T-helper 1 cell treated with Interleukin-12 subunit alpha and Interleukin-12 subunit beta and Interleukin-4 antibody, amounts not matched to agents 30 μg/mL and 1 μg/mL, for 36 hours (primary cell): ENCODE measurements around the gene MIER2.
"Not testable (repeated sequence)": the region's sequence is repeated elsewhere in the genome, so short reads cannot be mapped to it uniquely, and the experiment has no call there.

ENCODE experiments used
- H3K27ac Mint-ChIP-seq: one replicate; pipeline ENCODE4 v1.8.0; 2021; ENCODE audit warnings: mild to moderate bottlenecking, mixed read lengths
- H3K27me3 Mint-ChIP-seq: one replicate; pipeline ENCODE4 v1.8.0; 2021; ENCODE audit warnings: low read depth, mixed read lengths
- H3K36me3 Mint-ChIP-seq: one replicate; pipeline ENCODE4 v1.8.0; 2021; ENCODE audit warnings: low read depth, mixed read lengths
- H3K4me1 Mint-ChIP-seq: one replicate; pipeline ENCODE4 v1.8.0; 2021; ENCODE audit warnings: low read depth, mixed read lengths
- H3K4me3 Mint-ChIP-seq: one replicate; pipeline ENCODE4 v1.8.0; 2021; ENCODE audit warnings: mild to moderate bottlenecking, moderate library complexity, mixed read lengths
- H3K9me3 Mint-ChIP-seq: one replicate; pipeline ENCODE4 v1.8.0; 2021; ENCODE audit warnings: mixed read lengths

MIER2 gene

GRCh38 chr19:355536-355935 lies 10.9 kb upstream of the MIER2 start:
- peaks cover 22% of the 10 kb centered on the region for H3K9me3 Mint-ChIP-seq
- not testable (repeated sequence) for H3K36me3 Mint-ChIP-seq, H3K4me3 Mint-ChIP-seq, H3K27ac Mint-ChIP-seq, H3K27me3 Mint-ChIP-seq, H3K4me1 Mint-ChIP-seq

GRCh38 chr19:355134-355533 lies 10.5 kb upstream of the MIER2 start:
- Mint-ChIP-seq H3K4me3 (no peak overlapping the region), H3K27ac (no peak overlapping the region), H3K36me3 (peaks cover 3% of the 10 kb centered on the region), H3K27me3 (peaks cover 3% of the 10 kb centered on the region), H3K9me3 (peaks cover 22% of the 10 kb centered on the region), H3K4me1 (no peaks in the 10 kb centered on the region)

- no peak overlapping the region for H3K4me3 Mint-ChIP-seq
- H3K4me1 Mint-ChIP-seq, result no peaks in the 10 kb centered on the region
- peaks cover 18% of the 10 kb centered on the region for H3K9me3 Mint-ChIP-seq
- peaks cover 3% of the 10 kb centered on the region for H3K27me3 Mint-ChIP-seq
- peaks cover 3% of the 10 kb centered on the region for H3K36me3 Mint-ChIP-seq
- H3K27ac Mint-ChIP-seq, result no peak overlapping the region
These were observed 7.5 kb upstream of the MIER2 start for GRCh38 chr19:351976-352625.

- Mint-ChIP-seq H3K27me3 (peaks cover 16% of the 10 kb centered on the region), H3K4me3 (no peak overlapping the region), H3K27ac (no peak overlapping the region), H3K36me3 (peaks cover 3% of the 10 kb centered on the region), H3K4me1 (peaks cover 9% of the 10 kb centered on the region), H3K9me3 (peaks cover 10% of the 10 kb centered on the region)
These were observed 3.6 kb upstream of the MIER2 start for GRCh38 chr19:347946-348861.

GRCh38 chr19:345320-345879 lies 804 bp upstream of the MIER2 start:
- H3K9me3 Mint-ChIP-seq, result no peaks in the 10 kb centered on the region
- no peak overlapping the region for H3K27ac Mint-ChIP-seq

GRCh38 chr19:343941-344624 lies 513 bp downstream of the MIER2 start:
- H3K36me3 Mint-ChIP-seq, result peaks cover 11% of the 10 kb centered on the region
- peak overlapping the region; percentile 57 for H3K27ac Mint-ChIP-seq
- H3K4me1 Mint-ChIP-seq, result peaks cover 34% of the 10 kb centered on the region
- no peaks in the 10 kb centered on the region for H3K9me3 Mint-ChIP-seq
- H3K27me3 Mint-ChIP-seq, result peaks cover 13% of the 10 kb centered on the region
- peak overlapping the region; percentile 83 for H3K4me3 Mint-ChIP-seq

More at GRCh38 chr19:345320-345879, 804 bp upstream of the MIER2 start:
- peak overlapping the region; percentile 82 for H3K4me3 Mint-ChIP-seq
- peaks cover 13% of the 10 kb centered on the region for H3K27me3 Mint-ChIP-seq
- peaks cover 26% of the 10 kb centered on the region for H3K4me1 Mint-ChIP-seq
- peaks cover 5% of the 10 kb centered on the region for H3K36me3 Mint-ChIP-seq

GRCh38 chr19:343451-343931 lies 1.1 kb downstream of the MIER2 start:
- no peaks in the 10 kb centered on the region for H3K9me3 Mint-ChIP-seq
- peaks cover 12% of the 10 kb centered on the region for H3K36me3 Mint-ChIP-seq
- peaks cover 35% of the 10 kb centered on the region for H3K4me1 Mint-ChIP-seq

GRCh38 chr19:342801-343421 lies 1.7 kb downstream of the MIER2 start:
- Mint-ChIP-seq H3K36me3 (peaks cover 13% of the 10 kb centered on the region), H3K4me1 (peaks cover 39% of the 10 kb centered on the region), H3K9me3 (no peaks in the 10 kb centered on the region), H3K4me3 (peak overlapping the region; percentile 31), H3K27me3 (peaks cover 13% of the 10 kb centered on the region), H3K27ac (no peak overlapping the region)

More at GRCh38 chr19:343451-343931, 1.1 kb downstream of the MIER2 start:
- H3K27ac Mint-ChIP-seq, result peak overlapping the region; percentile 57
- H3K27me3 Mint-ChIP-seq, result peaks cover 13% of the 10 kb centered on the region
- peak overlapping the region; percentile 83 for H3K4me3 Mint-ChIP-seq

GRCh38 chr19:342128-342455 lies 2.5 kb downstream of the MIER2 start:
- peak overlapping the region; percentile 28 for H3K4me3 Mint-ChIP-seq
- peaks cover 16% of the 10 kb centered on the region for H3K36me3 Mint-ChIP-seq
- peaks cover 13% of the 10 kb centered on the region for H3K27me3 Mint-ChIP-seq
- no peak overlapping the region for H3K27ac Mint-ChIP-seq
- H3K9me3 Mint-ChIP-seq, result no peaks in the 10 kb centered on the region
- H3K4me1 Mint-ChIP-seq, result peaks cover 39% of the 10 kb centered on the region

GRCh38 chr19:341386-342127 lies 3.0 kb downstream of the MIER2 start:
- Mint-ChIP-seq H3K9me3 (no peaks in the 10 kb centered on the region), H3K36me3 (peaks cover 19% of the 10 kb centered on the region), H3K27ac (no peak overlapping the region), H3K4me3 (peak overlapping the region; percentile 12), H3K27me3 (peaks cover 13% of the 10 kb centered on the region), H3K4me1 (peaks cover 39% of the 10 kb centered on the region)

- Mint-ChIP-seq H3K36me3 (peaks cover 19% of the 10 kb centered on the region), H3K4me3 (peak overlapping the region; percentile 12), H3K4me1 (peaks cover 39% of the 10 kb centered on the region), H3K27me3 (peaks cover 9% of the 10 kb centered on the region), H3K27ac (no peak overlapping the region), H3K9me3 (no peaks in the 10 kb centered on the region)
These were observed 3.8 kb downstream of the MIER2 start for GRCh38 chr19:340620-341385.

GRCh38 chr19:339262-339887 lies 5.2 kb downstream of the MIER2 start:
- peaks cover 25% of the 10 kb centered on the region for H3K36me3 Mint-ChIP-seq
- H3K4me1 Mint-ChIP-seq, result peaks cover 36% of the 10 kb centered on the region
- no peak overlapping the region for H3K4me3 Mint-ChIP-seq
- no peaks in the 10 kb centered on the region for H3K9me3 Mint-ChIP-seq
- no peaks in the 10 kb centered on the region for H3K27me3 Mint-ChIP-seq
- no peak overlapping the region for H3K27ac Mint-ChIP-seq
